Activated CD8-positive, alpha-beta T cell treated with anti-CD3 and anti-CD28 coated beads for 36 hours (primary cell): Measurements from ENCODE around the gene OLFM1. TPM values are rescaled to one million over a fixed set of nuclear protein-coding genes. Genes with fewer than 3 reads are reported as not detected.

Experiments used
- total RNA-seq, 2 experiments: library from RNA; stranded (reverse); gene quantifications; one replicate each; pipeline ENCODE4 v1.2.3, GENCODE V29; 2021

OLFM1 gene
- total RNA-seq, 2 experiments from 2014 or later = not detected

Other genes starting within 250 kb of the OLFM1 start
- gene FCN2, start 206.9 kb upstream of the OLFM1 start, total RNA-seq = not detected
- not detected for gene FCN1, start 169.8 kb upstream of the OLFM1 start, total RNA-seq